Stomach (tissue), 9 donors: Measurements from ENCODE around the gene OR8D2. TPM values are rescaled to one million over a fixed set of nuclear protein-coding genes. Genes with fewer than 3 reads are reported as not detected.
A peak's percentile ranks its signal among the peaks of the same experiment; 100 is the strongest.

Experiments
- DNase-seq, 2 donors: peaks; one replicate each; pipeline versions ENCODE4 v3.0.0 to v3.0.0-alpha.2; 2013 to 2019
- H3K27ac ChIP-seq, 5 donors: fragments of 200-600 bp in 4 of 5; sonication (generic) in 4 of 5; one replicate each; pipeline ENCODE4 v1.5.1; 2013 to 2019; ENCODE audit warnings: mild to moderate bottlenecking in 1 of 5, moderate library complexity in 1 of 5
- H3K27me3 ChIP-seq, 3 donors: fragments of 200-600 bp; sonication (generic); one replicate each; pipeline ENCODE4 v1.5.1; 2017 to 2019; ENCODE audit warnings: mixed run types in 1 of 3
- H3K36me3 ChIP-seq, 4 donors: fragments of 200-600 bp; sonication (generic); 1 replicate in 3 of 4; 2 replicates in 1 of 4; pipeline ENCODE4 v1.5.1; 2016 to 2019
- H3K4me1 ChIP-seq, 4 donors: fragments of 200-600 bp; sonication (generic); one replicate each; pipeline ENCODE4 v1.5.1; 2016 to 2019
- H3K4me3 ChIP-seq, 4 donors: fragments of 200-600 bp; sonication (generic) in 3 of 4; one replicate each; pipeline ENCODE4 v1.5.1; 2016 to 2019; ENCODE audit warnings: mild to moderate bottlenecking in 1 of 4
- H3K9me3 ChIP-seq, 4 donors: fragments of 200-600 bp; sonication (generic); one replicate each; pipeline ENCODE4 v1.5.1; 2016 to 2019
- CTCF ChIP-seq, 7 experiments: fragments of 450-650 bp in 4 of 7; fragments of 200-600 bp in 3 of 7; sonication (generic) in 3 of 7; IDR thresholded peaks; one replicate each; pipeline ENCODE4 v1.5.1; 2016 to 2019; ENCODE audit warnings: antibody characterized with exemption in 7 of 7, control low read depth in 2 of 7, mild to moderate bottlenecking in 1 of 7
- EP300 ChIP-seq: sonication (generic); formaldehyde crosslinking; IDR thresholded peaks from one replicate; pipeline ENCODE4 v1.6.1; 2017; ENCODE audit warnings: antibody characterized with exemption
- POLR2A ChIP-seq, 4 donors: fragments of 450-650 bp; IDR thresholded peaks; one replicate each; pipeline ENCODE4 v1.6.1; 2016; ENCODE audit warnings: antibody characterized with exemption in 4 of 4, control low read depth in 2 of 4, mild to moderate bottlenecking in 1 of 4, moderate library complexity in 1 of 4
- POLR2AphosphoS5 ChIP-seq, 3 donors: sonication (generic); formaldehyde crosslinking; IDR thresholded peaks; one replicate each; pipeline ENCODE4 v1.6.1; 2016; ENCODE audit warnings: antibody characterized with exemption in 3 of 3
- WGBS, 5 donors: extraction: QIAGEN DNeasy Blood & Tissue Kit in 3 of 5; methylation state at CpG; one replicate each; pipeline versions ENCODE4 v1.1.5 to v1.1.7; 2013 to 2018; 5-methylcytosine and 5-hydroxymethylcytosine counted together
- intact Hi-C: fragments of 100-400 bp; cut with DNase I; formaldehyde crosslinking; loops from one replicate; pipeline ENCODE4 v1.15.1; 2023; ENCODE audit warnings: low total_unique reads
- polyA plus RNA-seq, 3 donors: library from polyadenylated mRNA; stranded (reverse); fragments of 200-250 nt; gene quantifications; one replicate each; pipeline ENCODE4 v1.2.3, GENCODE V29; 2013
- total RNA-seq, 5 donors: library from RNA; depleted of rRNA; stranded (reverse); fragments of >200 nt; gene quantifications; one replicate each; pipeline versions ENCODE4 v1.1.0 to v1.2.3, GENCODE V29; 2014 to 2016
- donor health status: healthy with polysubstance abuse.
- donor health status: Bipolar disorder and iron deficiency.
- donor health status: healthy.

The OR8D2 gene
- total and polyA plus RNA-seq, 8 donors = not detected

- H3K27ac ChIP-seq = no peak overlapping the region
- no peak for DNase-seq
- H3K4me3 ChIP-seq = no peak overlapping the region
- peaks cover 0 to 11% (median 4%) of the 10 kb centered on the region in 4 donors for H3K9me3 ChIP-seq
- no peaks in the 10 kb centered on the region for H3K4me1 ChIP-seq
- WGBS, 5 donors = 48 to 65% (median 52%) methylated on average over 3 of the region's 3 CpGs
- H3K36me3 ChIP-seq = no peaks in the 10 kb centered on the region
- TF ChIP-seq EP300 (no peak), POLR2AphosphoS5 (IDR thresholded peaks at IDR 0.05) (no peak), CTCF (IDR thresholded peaks at IDR 0.05) (no peak)
- no peaks in the 10 kb centered on the region for H3K27me3 ChIP-seq
- intact Hi-C loops = no loop called here
Observed at GRCh38 chr11:124285610-124286344, 34.2 kb downstream of the OR8D2 start.

- H3K4me1 ChIP-seq = no peaks in the 10 kb centered on the region
- 42 to 87% (median 66%) methylated on average over 2 of the region's 2 CpGs for WGBS, 5 donors
Observed at GRCh38 chr11:124278261-124278660, 41.7 kb downstream of the OR8D2 start.

GRCh38 chr11:124277804-124278203 is 42.2 kb downstream of the OR8D2 start:
- no peaks in the 10 kb centered on the region for H3K36me3 ChIP-seq
- WGBS, 5 donors = 48 to 76% (median 71%) methylated on average over 3 of the region's 3 CpGs
- H3K27ac ChIP-seq = no peak overlapping the region
- H3K4me1 ChIP-seq = no peaks in the 10 kb centered on the region
- H3K4me3 ChIP-seq = no peak overlapping the region
- TF ChIP-seq POLR2A (IDR thresholded peaks at IDR 0.05) = no peak
- TF ChIP-seq CTCF (IDR thresholded peaks at IDR 0.05) = no peak
- no peak for TF ChIP-seq POLR2AphosphoS5 (IDR thresholded peaks at IDR 0.05)
- no peak for TF ChIP-seq EP300
- H3K9me3 ChIP-seq = peaks cover 0 to 8% (median 0%) of the 10 kb centered on the region in 4 donors
- H3K27me3 ChIP-seq = no peaks in the 10 kb centered on the region
- peak in 1 of 2 donors; percentile 14 for DNase-seq
- intact Hi-C loops = no loop called here

More at GRCh38 chr11:124278261-124278660, 41.7 kb downstream of the OR8D2 start:
- Histone ChIP-seq H3K9me3 (peaks cover 0 to 8% (median 0%) of the 10 kb centered on the region in 4 donors), H3K4me3 (no peak overlapping the region), H3K36me3 (no peaks in the 10 kb centered on the region), H3K27me3 (no peaks in the 10 kb centered on the region), H3K27ac (no peak overlapping the region)
- intact Hi-C loops = no loop called here
- DNase-seq = no peak
- no peak for TF ChIP-seq CTCF (IDR thresholded peaks at IDR 0.05)
- TF ChIP-seq POLR2A (IDR thresholded peaks at IDR 0.05) = no peak
- TF ChIP-seq EP300 = no peak
- TF ChIP-seq POLR2AphosphoS5 (IDR thresholded peaks at IDR 0.05) = no peak

GRCh38 chr11:124277207-124277606 is 42.8 kb downstream of the OR8D2 start:
- no peaks in the 10 kb centered on the region for H3K27me3 ChIP-seq
- peaks cover 0 to 8% (median 0%) of the 10 kb centered on the region in 4 donors for H3K9me3 ChIP-seq
- intact Hi-C loops = no loop called here
- no peaks in the 10 kb centered on the region for H3K36me3 ChIP-seq
- no peak for DNase-seq
- H3K27ac ChIP-seq = no peak overlapping the region
- H3K4me3 ChIP-seq = no peak overlapping the region
- TF ChIP-seq POLR2AphosphoS5 (IDR thresholded peaks at IDR 0.05) (no peak), POLR2A (IDR thresholded peaks at IDR 0.05) (no peak), CTCF (IDR thresholded peaks at IDR 0.05) (no peak), EP300 (no peak)
- 75 to 88% (median 82%) methylated on average over 2 to 3 of the region's 3 CpGs for WGBS, 5 donors
- H3K4me1 ChIP-seq = no peaks in the 10 kb centered on the region
